MM.1S (cell line): ENCODE measurements around the gene NEGR1.

Experiments
- EZH2 ChIP-seq: fragments of 300-600 bp; sonication (generic); optimal IDR thresholded peaks from 2 replicates; pipeline ENCODE3; 2017; ENCODE audit warnings: low read depth, mild to moderate bottlenecking, antibody characterized with exemption, low read length, mixed read lengths
- TF ChIP-seq, protein P1 (sequence below): fragments of 300-600 bp; sonication (generic); IDR thresholded peaks from 2 replicates; pipeline ENCODE4 v1.5.1; 2016; ENCODE audit warnings: antibody characterized with exemption, low read length, mixed read lengths

DNA sequence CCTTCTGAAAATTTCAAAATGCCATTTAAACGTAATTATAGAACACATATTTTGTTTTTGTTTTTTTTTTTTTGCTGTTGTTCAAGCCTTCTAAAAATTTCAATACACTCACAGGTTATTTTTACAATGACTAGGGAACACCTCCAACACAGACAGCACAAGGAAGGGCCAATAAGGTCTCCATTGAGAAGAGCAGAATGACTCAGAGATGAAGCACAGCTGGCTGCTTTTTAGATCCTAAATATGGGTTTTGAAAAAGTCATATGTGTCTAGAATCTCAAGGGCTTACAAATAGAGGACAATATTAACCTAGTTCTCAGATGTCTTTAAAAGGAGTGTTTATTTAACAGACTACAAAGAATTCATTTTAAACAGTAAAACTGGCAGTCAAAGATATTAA is 104.6 kb downstream of the NEGR1 start:
- TF ChIP-seq, protein P1, sequence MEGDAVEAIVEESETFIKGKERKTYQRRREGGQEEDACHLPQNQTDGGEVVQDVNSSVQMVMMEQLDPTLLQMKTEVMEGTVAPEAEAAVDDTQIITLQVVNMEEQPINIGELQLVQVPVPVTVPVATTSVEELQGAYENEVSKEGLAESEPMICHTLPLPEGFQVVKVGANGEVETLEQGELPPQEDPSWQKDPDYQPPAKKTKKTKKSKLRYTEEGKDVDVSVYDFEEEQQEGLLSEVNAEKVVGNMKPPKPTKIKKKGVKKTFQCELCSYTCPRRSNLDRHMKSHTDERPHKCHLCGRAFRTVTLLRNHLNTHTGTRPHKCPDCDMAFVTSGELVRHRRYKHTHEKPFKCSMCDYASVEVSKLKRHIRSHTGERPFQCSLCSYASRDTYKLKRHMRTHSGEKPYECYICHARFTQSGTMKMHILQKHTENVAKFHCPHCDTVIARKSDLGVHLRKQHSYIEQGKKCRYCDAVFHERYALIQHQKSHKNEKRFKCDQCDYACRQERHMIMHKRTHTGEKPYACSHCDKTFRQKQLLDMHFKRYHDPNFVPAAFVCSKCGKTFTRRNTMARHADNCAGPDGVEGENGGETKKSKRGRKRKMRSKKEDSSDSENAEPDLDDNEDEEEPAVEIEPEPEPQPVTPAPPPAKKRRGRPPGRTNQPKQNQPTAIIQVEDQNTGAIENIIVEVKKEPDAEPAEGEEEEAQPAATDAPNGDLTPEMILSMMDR, result no peak
- TF ChIP-seq EZH2, result no peak
